GM21717 (cell line): ENCODE measurements around the gene AKAP9.
A peak's percentile ranks its signal among the peaks of the same experiment; 100 is the strongest.
"Not testable (repeated sequence)": the region's sequence is repeated elsewhere in the genome, so short reads cannot be mapped to it uniquely, and the experiment has no call there.

Experiments used
- ATAC-seq: cut with Tn5 transposase; IDR thresholded peaks from one replicate; pipeline ENCODE4 v1.9.1; 2021; ENCODE audit warnings: mild to moderate bottlenecking, moderate library complexity; ENCODE audit not compliant: unreplicated experiment

AKAP9 gene

GRCh38 chr7:91999631-92000565 lies 59.2 kb downstream of the AKAP9 start:
- no peak for ATAC-seq

GRCh38 chr7:92002720-92003119 lies 62.1 kb downstream of the AKAP9 start:
- ATAC-seq: peak; percentile 55

- ATAC-seq: no peak
Measured at GRCh38 chr7:92006046-92006445, 65.4 kb downstream of the AKAP9 start.

- ATAC-seq: no peak
Measured at GRCh38 chr7:92010215-92010614, 69.6 kb downstream of the AKAP9 start.

GRCh38 chr7:92013611-92014010 lies 72.9 kb downstream of the AKAP9 start:
- ATAC-seq: no peak

- no peak for ATAC-seq
Measured at GRCh38 chr7:92020636-92021035, 80.0 kb downstream of the AKAP9 start.

- no peak for ATAC-seq
Measured at GRCh38 chr7:92025260-92025659, 84.6 kb downstream of the AKAP9 start.

GRCh38 chr7:92026635-92027034 lies 86.0 kb downstream of the AKAP9 start:
- ATAC-seq: not testable (repeated sequence)

- ATAC-seq: not testable (repeated sequence)
Measured at GRCh38 chr7:92027128-92027527, 86.5 kb downstream of the AKAP9 start.

GRCh38 chr7:92028226-92028625 lies 87.6 kb downstream of the AKAP9 start:
- ATAC-seq: no peak

- ATAC-seq: no peak
Measured at GRCh38 chr7:92028686-92029085, 88.0 kb downstream of the AKAP9 start.

- no peak for ATAC-seq
Measured at GRCh38 chr7:92034116-92034515, 93.5 kb downstream of the AKAP9 start.

- ATAC-seq: no peak
Measured at GRCh38 chr7:92035576-92035975, 94.9 kb downstream of the AKAP9 start.

GRCh38 chr7:92039900-92040299 lies 99.2 kb downstream of the AKAP9 start:
- ATAC-seq: no peak

GRCh38 chr7:92042056-92042737 lies 101.5 kb downstream of the AKAP9 start:
- ATAC-seq: no peak

- ATAC-seq: no peak
Measured at GRCh38 chr7:92043098-92043497, 102.4 kb downstream of the AKAP9 start.

- no peak for ATAC-seq
Measured at GRCh38 chr7:92043637-92044036, 103.0 kb downstream of the AKAP9 start.

- no peak for ATAC-seq
Measured at GRCh38 chr7:92044148-92044547, 103.5 kb downstream of the AKAP9 start.

- ATAC-seq: no peak
Measured at GRCh38 chr7:92044940-92045339, 104.3 kb downstream of the AKAP9 start.

GRCh38 chr7:92051655-92052054 lies 111.0 kb downstream of the AKAP9 start:
- no peak for ATAC-seq

GRCh38 chr7:92052159-92052558 lies 111.5 kb downstream of the AKAP9 start:
- ATAC-seq: no peak

- ATAC-seq: no peak
Measured at GRCh38 chr7:92052684-92053083, 112.0 kb downstream of the AKAP9 start.
